CD14-positive monocyte (primary cell): ENCODE data around the gene ESCO1. TPM values are rescaled to one million over a fixed set of nuclear protein-coding genes. Genes with fewer than 3 reads are reported as not detected.

ENCODE experiments used
- DNase-seq, 3 donors: peaks; one replicate each; pipeline ENCODE4 v3.0.0-alpha.2; 2011 to 2022
- H2AFZ ChIP-seq: 2 replicates; pipeline ENCODE4 v1.6.0; 2012; ENCODE audit warnings: mild to moderate bottlenecking, low read depth, low read length, inconsistent platforms; ENCODE audit not compliant: insufficient read depth, poor library complexity, severe bottlenecking
- H3K27ac ChIP-seq, 2 donors: 1 replicate in 1 of 2; 2 replicates in 1 of 2; pipeline ENCODE4 v1.5.1; 2012 to 2013; ENCODE audit warnings: low read length in 2 of 2, control low read depth in 1 of 2, inconsistent platforms in 1 of 2, low read depth in 1 of 2, mild to moderate bottlenecking in 1 of 2
- H3K27me3 ChIP-seq, 2 donors: one replicate each; pipeline versions ENCODE4 v1.6.0 to v1.6.1; 2011 to 2013; ENCODE audit warnings: low read length in 2 of 2; ENCODE audit not compliant: control insufficient read depth in 2 of 2, insufficient read depth in 2 of 2
- H3K36me3 ChIP-seq, 2 donors: replicated peaks in 1 of 2; 1 replicate in 1 of 2; 2 replicates in 1 of 2; pipeline versions ENCODE4 v1.5.1 to v1.6.1; 2012 to 2013; ENCODE audit warnings: low read length in 2 of 2, control low read depth in 1 of 2, inconsistent platforms in 1 of 2, mild to moderate bottlenecking in 1 of 2; ENCODE audit not compliant: insufficient read depth in 2 of 2, control insufficient read depth in 1 of 2
- H3K4me1 ChIP-seq, 2 donors: 1 replicate in 1 of 2; 2 replicates in 1 of 2; pipeline versions ENCODE4 v1.5.1 to v1.6.1; 2012 to 2013; ENCODE audit warnings: low read length in 2 of 2, control low read depth in 1 of 2, inconsistent platforms in 1 of 2, mild to moderate bottlenecking in 1 of 2, moderate library complexity in 1 of 2; ENCODE audit not compliant: insufficient read depth in 2 of 2, control insufficient read depth in 1 of 2
- H3K4me2 ChIP-seq: replicated peaks from 2 replicates; pipeline ENCODE3; 2012; ENCODE audit warnings: low read length, moderate library complexity, mild to moderate bottlenecking; ENCODE audit not compliant: poor library complexity, severe bottlenecking; ENCODE audit errors: extremely low read depth
- H3K4me3 ChIP-seq, 3 experiments: fragments of 200-600 bp in 1 of 3; sonication (generic) in 1 of 3; replicated peaks in 1 of 3; 1 replicate in 2 of 3; 2 replicates in 1 of 3; pipeline ENCODE4 v1.5.1; 2011 to 2013; ENCODE audit warnings: low read length in 3 of 3, mild to moderate bottlenecking in 3 of 3, control low read depth in 2 of 3, low read depth in 2 of 3, inconsistent platforms in 1 of 3, moderate library complexity in 1 of 3
- H3K79me2 ChIP-seq: 2 replicates; pipeline ENCODE4 v1.6.0; 2012; ENCODE audit warnings: mild to moderate bottlenecking, control low read depth, inconsistent platforms, low read length, moderate library complexity; ENCODE audit not compliant: insufficient read depth
- H3K9ac ChIP-seq: 2 replicates; pipeline ENCODE4 v1.6.0; 2017; ENCODE audit warnings: low read length, mild to moderate bottlenecking; ENCODE audit not compliant: insufficient read depth, poor library complexity, severe bottlenecking
- H3K9me3 ChIP-seq, 2 donors: replicated peaks in 1 of 2; 1 replicate in 1 of 2; 2 replicates in 1 of 2; pipeline versions ENCODE4 v1.5.1 to v1.6.1; 2012 to 2013; ENCODE audit warnings: low read length in 2 of 2, control low read depth in 1 of 2; ENCODE audit not compliant: control insufficient read depth in 1 of 2, insufficient read depth in 1 of 2
- H4K20me1 ChIP-seq: 2 replicates; pipeline ENCODE4 v1.6.0; 2012; ENCODE audit warnings: mild to moderate bottlenecking, low read length, control low read depth, moderate library complexity; ENCODE audit not compliant: insufficient read depth
- H3K27ac Mint-ChIP-seq, 7 donors: one replicate each; pipeline ENCODE4 v1.8.0; 2020; ENCODE audit warnings: mild to moderate bottlenecking in 7 of 7, mixed read lengths in 7 of 7, moderate library complexity in 6 of 7, inconsistent platforms in 2 of 7
- H3K27me3 Mint-ChIP-seq, 3 donors: one replicate each; pipeline ENCODE4 v1.8.0; 2021 to 2022; ENCODE audit warnings: low read depth in 3 of 3, mild to moderate bottlenecking in 3 of 3, mixed read lengths in 3 of 3, moderate library complexity in 3 of 3, inconsistent platforms in 1 of 3
- H3K36me3 Mint-ChIP-seq, 2 donors: one replicate each; pipeline ENCODE4 v1.8.0; 2020; ENCODE audit warnings: mixed read lengths in 2 of 2, inconsistent platforms in 1 of 2, mild to moderate bottlenecking in 1 of 2
- H3K4me1 Mint-ChIP-seq: one replicate; pipeline ENCODE4 v1.8.0; 2020; ENCODE audit warnings: mild to moderate bottlenecking, mixed read lengths
- H3K4me3 Mint-ChIP-seq, 2 donors: one replicate each; pipeline ENCODE4 v1.8.0; 2020; ENCODE audit warnings: mild to moderate bottlenecking in 2 of 2, mixed read lengths in 2 of 2, moderate library complexity in 1 of 2
- H3K9me3 Mint-ChIP-seq, 7 donors: one replicate each; pipeline ENCODE4 v1.8.0; 2020 to 2022; ENCODE audit warnings: mixed read lengths in 7 of 7, mild to moderate bottlenecking in 6 of 7, moderate library complexity in 6 of 7, inconsistent platforms in 2 of 7
- WGBS: methylation state at CpG from one replicate; pipeline ENCODE4 v1.1.5; 2013; ENCODE audit warnings: missing lambda C conversion rate; ENCODE audit not compliant: insufficient coverage; 5-methylcytosine and 5-hydroxymethylcytosine counted together
- intact Hi-C, 2 donors: fragments of 100-400 bp; cut with micrococcal nuclease; formaldehyde crosslinking; loops; one replicate each; pipeline versions ENCODE4 v1.15.0 to v1.15.1; 2023
- polyA plus RNA-seq, 3 donors: library from polyadenylated mRNA; depleted of rRNA in 1 of 3; unstranded in 2 of 3; stranded (reverse) in 1 of 3; fragments of 300-500 nt in 2 of 3; fragments of >200 nt in 1 of 3; fragmentation: Illumina TruSeq in 2 of 3; gene quantifications; 1 replicate in 2 of 3; 2 replicates in 1 of 3; pipeline ENCODE4 v1.2.3, GENCODE V29; 2012 to 2021
- TF ChIP-seq, protein P1 (sequence below): fragments of 200-600 bp; IDR thresholded peaks from one replicate; pipeline ENCODE4 v1.8.0; 2022; ENCODE audit warnings: antibody characterized with exemption, mild to moderate bottlenecking

ESCO1 gene
- polyA plus RNA-seq, 3 donors = 1.3 to 6.1 (median 2.5) TPM

DNA sequence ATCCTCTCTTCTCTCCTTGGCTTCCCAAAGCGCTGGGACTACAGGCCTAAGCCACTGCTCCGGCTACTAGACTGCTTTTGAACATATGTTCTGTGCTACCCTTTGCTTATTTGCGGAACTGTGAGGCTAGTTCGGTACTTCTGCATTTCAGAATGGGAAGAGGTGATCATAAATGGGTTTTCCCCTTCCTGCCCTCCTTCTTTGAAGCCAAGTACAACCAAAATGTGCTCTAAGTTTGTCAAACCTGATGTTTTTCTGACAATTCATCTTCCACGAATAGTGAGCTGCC, 1.7 kb upstream of the ESCO1 start:
- H3K79me2 ChIP-seq = peaks cover 27% of the 10 kb centered on the region
- H3K4me1 Mint-ChIP-seq = peaks cover 37% of the 10 kb centered on the region
- H3K27me3 ChIP-seq = no peaks in the 10 kb centered on the region
- peaks cover 32 to 37% of the 10 kb centered on the region in 2 donors for H3K4me1 ChIP-seq
- no peak overlapping the region for H3K9ac ChIP-seq
- TF ChIP-seq, protein P1, sequence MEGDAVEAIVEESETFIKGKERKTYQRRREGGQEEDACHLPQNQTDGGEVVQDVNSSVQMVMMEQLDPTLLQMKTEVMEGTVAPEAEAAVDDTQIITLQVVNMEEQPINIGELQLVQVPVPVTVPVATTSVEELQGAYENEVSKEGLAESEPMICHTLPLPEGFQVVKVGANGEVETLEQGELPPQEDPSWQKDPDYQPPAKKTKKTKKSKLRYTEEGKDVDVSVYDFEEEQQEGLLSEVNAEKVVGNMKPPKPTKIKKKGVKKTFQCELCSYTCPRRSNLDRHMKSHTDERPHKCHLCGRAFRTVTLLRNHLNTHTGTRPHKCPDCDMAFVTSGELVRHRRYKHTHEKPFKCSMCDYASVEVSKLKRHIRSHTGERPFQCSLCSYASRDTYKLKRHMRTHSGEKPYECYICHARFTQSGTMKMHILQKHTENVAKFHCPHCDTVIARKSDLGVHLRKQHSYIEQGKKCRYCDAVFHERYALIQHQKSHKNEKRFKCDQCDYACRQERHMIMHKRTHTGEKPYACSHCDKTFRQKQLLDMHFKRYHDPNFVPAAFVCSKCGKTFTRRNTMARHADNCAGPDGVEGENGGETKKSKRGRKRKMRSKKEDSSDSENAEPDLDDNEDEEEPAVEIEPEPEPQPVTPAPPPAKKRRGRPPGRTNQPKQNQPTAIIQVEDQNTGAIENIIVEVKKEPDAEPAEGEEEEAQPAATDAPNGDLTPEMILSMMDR = no peak
- DNase-seq = peak; percentile 79 to 91 (median 85)
- no peak overlapping the region for H3K4me3 ChIP-seq
- H3K27ac ChIP-seq = peak overlapping the region; percentile 68 to 100
- H3K36me3 ChIP-seq = no peaks in the 10 kb centered on the region
- peaks cover 0 to 8% (median 0%) of the 10 kb centered on the region in 3 donors for H3K27me3 Mint-ChIP-seq
- WGBS = 0% methylated on average over 1 of the region's 5 CpGs
- no peaks in the 10 kb centered on the region for H3K9me3 ChIP-seq
- no peaks in the 10 kb centered on the region for H3K36me3 Mint-ChIP-seq
- H3K4me3 Mint-ChIP-seq = peak overlapping the region in 1 of 2 donors; percentile 24
- H2AFZ ChIP-seq = no peak overlapping the region
- H3K4me2 ChIP-seq = peak overlapping the region; percentile 27
- intact Hi-C loops = loop anchor here (5.0 kb wide), 2 partner anchors 100 to 140 kb away; partner anchors contain the start of genes ABHD3 (in 1 of the 2) and MIB1 (in 1 of the 2)
- peak overlapping the region; percentile 86 to 100 (median 92) for H3K27ac Mint-ChIP-seq
- H3K9me3 Mint-ChIP-seq = peaks cover 0 to 2% (median 0%) of the 10 kb centered on the region in 7 donors
- peaks cover 20% of the 10 kb centered on the region for H4K20me1 ChIP-seq

- Histone ChIP-seq H3K4me2 (peak overlapping the region; percentile 98), H3K4me1 (peaks cover 32 to 37% of the 10 kb centered on the region in 2 donors), H3K79me2 (peaks cover 48% of the 10 kb centered on the region), H2AFZ (peak overlapping the region; percentile 89), H3K27me3 (no peaks in the 10 kb centered on the region), H3K4me3 (peak overlapping the region; percentile 59 to 100 (median 92)), H3K9ac (peak overlapping the region; percentile 99), H4K20me1 (peaks cover 37% of the 10 kb centered on the region), H3K27ac (peak overlapping the region; percentile 100), H3K36me3 (no peaks in the 10 kb centered on the region), H3K9me3 (no peaks in the 10 kb centered on the region)
- intact Hi-C loops = loop anchor here (5.0 kb wide), 2 partner anchors 102 to 142 kb away; partner anchors contain the start of genes ABHD3 (in 1 of the 2) and MIB1 (in 1 of the 2)
- peak overlapping the region; percentile 95 to 99 for H3K4me3 Mint-ChIP-seq
- under 1% methylated on average over 52 of the region's 67 CpGs for WGBS
- peaks cover 0 to 2% (median 0%) of the 10 kb centered on the region in 7 donors for H3K9me3 Mint-ChIP-seq
- DNase-seq = peak in 2 of 3 donors; percentile 20 to 24
- peaks cover 2 to 3% of the 10 kb centered on the region in 2 donors for H3K36me3 Mint-ChIP-seq
- TF ChIP-seq, protein P1 = no peak
- peaks cover 0 to 6% (median 0%) of the 10 kb centered on the region in 3 donors for H3K27me3 Mint-ChIP-seq
- peak overlapping the region; percentile 97 to 100 (median 99) for H3K27ac Mint-ChIP-seq
- peaks cover 34% of the 10 kb centered on the region for H3K4me1 Mint-ChIP-seq
These were observed 649 bp downstream of the ESCO1 start for GRCh38 chr18:21599585-21600525.
